SK-N-SH treated with all-trans-retinoic acid at 6 μM for 48 hours (cell line): Measurements from ENCODE around the gene SCN2B.

Source experiments
- PATZ1 ChIP-seq: fragments of 250-450 bp; sonication (Bioruptor Pico); IDR thresholded peaks from 2 replicates; pipeline ENCODE4 v1.8.0; 2020; ENCODE audit warnings: mild to moderate bottlenecking, moderate library complexity, borderline replicate concordance
- RARB ChIP-seq: fragments of 250-450 bp; sonication (Bioruptor Pico); IDR thresholded peaks from 2 replicates; pipeline ENCODE4 v1.8.0; 2021; ENCODE audit warnings: mild to moderate bottlenecking, moderate library complexity

GRCh38 chr11:118148240-118148639 is 28.2 kb downstream of the SCN2B start:
- TF ChIP-seq RARB = no peak
- no peak for TF ChIP-seq PATZ1 (CRISPR knock-in tag)
